ENCODE measurements around the gene SEC16A.

SEC16A gene

GRCh38 chr9:136517012-136517743 lies 34.3 kb upstream of the SEC16A start:
- no peak for TF ChIP-seq CTCF (IDR thresholded peaks at IDR 0.05; ENCODE audit: low read depth, low read length, missing control alignments)
- no peak overlapping the region for H3K4me3 ChIP-seq (replicated peaks; ENCODE audit: low read depth, low read length)
- no peak for DNase-seq (ENCODE audit: extremely low read depth, low read depth)

GRCh38 chr9:136516191-136516654 lies 33.4 kb upstream of the SEC16A start:
- TF ChIP-seq CTCF (IDR thresholded peaks at IDR 0.05; ENCODE audit: low read depth, low read length, missing control alignments), result no peak
- no peak for DNase-seq (ENCODE audit: extremely low read depth, low read depth)
- no peak overlapping the region for H3K4me3 ChIP-seq (replicated peaks; ENCODE audit: low read depth, low read length)

- no peak for TF ChIP-seq CTCF (IDR thresholded peaks at IDR 0.05; ENCODE audit: low read depth, low read length, missing control alignments)
- DNase-seq (ENCODE audit: extremely low read depth, low read depth), result no peak
- no peak overlapping the region for H3K4me3 ChIP-seq (replicated peaks; ENCODE audit: low read depth, low read length)
These were observed 32.4 kb upstream of the SEC16A start for GRCh38 chr9:136515276-136515675.

GRCh38 chr9:136514022-136514714 lies 31.3 kb upstream of the SEC16A start:
- DNase-seq (ENCODE audit: extremely low read depth, low read depth), result no peak
- no peak overlapping the region for H3K4me3 ChIP-seq (replicated peaks; ENCODE audit: low read depth, low read length)
- TF ChIP-seq CTCF (IDR thresholded peaks at IDR 0.05; ENCODE audit: low read depth, low read length, missing control alignments), result no peak

- no peak for TF ChIP-seq CTCF (IDR thresholded peaks at IDR 0.05; ENCODE audit: low read depth, low read length, missing control alignments)
- no peak overlapping the region for H3K4me3 ChIP-seq (replicated peaks; ENCODE audit: low read depth, low read length)
- DNase-seq (ENCODE audit: extremely low read depth, low read depth), result no peak
These were observed 30.4 kb upstream of the SEC16A start for GRCh38 chr9:136513191-136513590.

- TF ChIP-seq CTCF (IDR thresholded peaks at IDR 0.05; ENCODE audit: low read depth, low read length, missing control alignments), result no peak
- no peak for DNase-seq (ENCODE audit: extremely low read depth, low read depth)
These were observed 29.8 kb upstream of the SEC16A start for GRCh38 chr9:136512651-136513071.

More at GRCh38 chr9:136512651-136513071, 29.8 kb upstream of the SEC16A start:
- no peak overlapping the region for H3K4me3 ChIP-seq (replicated peaks; ENCODE audit: low read depth, low read length)

Data from HFF-Myc (cell line).